MM.1S (cell line): ENCODE results near the gene EPHB1.

Source experiments
- EZH2 ChIP-seq: fragments of 300-600 bp; sonication (generic); optimal IDR thresholded peaks from 2 replicates; pipeline ENCODE3; 2017; ENCODE audit warnings: low read depth, mild to moderate bottlenecking, antibody characterized with exemption, low read length, mixed read lengths
- EZH2phosphoT487 ChIP-seq: fragments of 300-600 bp; sonication (generic); IDR thresholded peaks from 2 replicates; pipeline ENCODE4 v1.6.1; 2018; ENCODE audit warnings: antibody characterized with exemption, low read length
- TF ChIP-seq, protein P1 (sequence below): fragments of 300-600 bp; sonication (generic); IDR thresholded peaks from 2 replicates; pipeline ENCODE4 v1.5.1; 2016; ENCODE audit warnings: antibody characterized with exemption, low read length, mixed read lengths

DNA sequence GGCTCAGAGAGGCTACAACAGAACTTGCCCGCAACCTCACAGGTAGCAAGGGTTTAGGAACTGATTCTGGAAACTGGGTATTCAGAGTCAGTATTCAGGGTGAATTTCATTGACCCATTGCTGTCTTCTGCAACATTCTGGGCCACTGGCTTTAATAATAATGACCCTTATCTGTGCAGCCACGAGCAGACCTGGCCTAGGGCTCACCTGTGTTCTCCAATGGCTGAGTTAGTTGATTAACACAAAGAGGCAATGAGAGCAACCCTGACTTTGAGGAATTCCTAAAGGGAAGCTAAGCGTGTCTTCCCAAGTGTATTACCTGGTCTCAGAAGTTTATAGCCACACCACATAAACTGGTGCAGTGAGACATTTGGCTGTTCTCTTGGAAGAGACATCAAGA is 289.9 kb downstream of the EPHB1 start:
- TF ChIP-seq, protein P1, sequence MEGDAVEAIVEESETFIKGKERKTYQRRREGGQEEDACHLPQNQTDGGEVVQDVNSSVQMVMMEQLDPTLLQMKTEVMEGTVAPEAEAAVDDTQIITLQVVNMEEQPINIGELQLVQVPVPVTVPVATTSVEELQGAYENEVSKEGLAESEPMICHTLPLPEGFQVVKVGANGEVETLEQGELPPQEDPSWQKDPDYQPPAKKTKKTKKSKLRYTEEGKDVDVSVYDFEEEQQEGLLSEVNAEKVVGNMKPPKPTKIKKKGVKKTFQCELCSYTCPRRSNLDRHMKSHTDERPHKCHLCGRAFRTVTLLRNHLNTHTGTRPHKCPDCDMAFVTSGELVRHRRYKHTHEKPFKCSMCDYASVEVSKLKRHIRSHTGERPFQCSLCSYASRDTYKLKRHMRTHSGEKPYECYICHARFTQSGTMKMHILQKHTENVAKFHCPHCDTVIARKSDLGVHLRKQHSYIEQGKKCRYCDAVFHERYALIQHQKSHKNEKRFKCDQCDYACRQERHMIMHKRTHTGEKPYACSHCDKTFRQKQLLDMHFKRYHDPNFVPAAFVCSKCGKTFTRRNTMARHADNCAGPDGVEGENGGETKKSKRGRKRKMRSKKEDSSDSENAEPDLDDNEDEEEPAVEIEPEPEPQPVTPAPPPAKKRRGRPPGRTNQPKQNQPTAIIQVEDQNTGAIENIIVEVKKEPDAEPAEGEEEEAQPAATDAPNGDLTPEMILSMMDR, result no peak
- TF ChIP-seq EZH2phosphoT487, result no peak
- no peak for TF ChIP-seq EZH2
